Caco-2 (cell line): ENCODE data around the gene SOX5. TPM values are rescaled to one million over a fixed set of nuclear protein-coding genes. Genes with fewer than 3 reads are reported as not detected.

Source experiments
- BruUV-seq: library from RNA; stranded (reverse); fragments of 400-500 nt; replicated peaks from 2 replicates; lab custom pipeline; 2021; lab: Mats Ljungman, UMichigan
- CTCF ChIA-PET: fragments of 300-600 bp; sonication (Branson Sonifier 250); formaldehyde crosslinking; loops from one replicate; lab custom pipeline; 2022; ENCODE audit warnings: antibody characterized with exemption; lab: Charles Lee
- POLR2A ChIA-PET: fragments of 300-600 bp; sonication (Branson Sonifier 250); formaldehyde crosslinking; loops from one replicate; lab custom pipeline; 2022; ENCODE audit warnings: antibody characterized with exemption; lab: Charles Lee
- DNase-seq, 2 experiments: peaks; one replicate each; pipeline versions ENCODE4 v3.0.0 to v3.0.0-alpha.2; 2020 to 2022
- H3K27me3 ChIP-seq: replicated peaks from 2 replicates; pipeline ENCODE4 v1.6.0; 2011; ENCODE audit warnings: low read length; ENCODE audit not compliant: control insufficient read depth, insufficient read depth
- H3K36me3 ChIP-seq: 2 replicates; pipeline ENCODE4 v1.5.1; 2011; ENCODE audit warnings: low read length; ENCODE audit not compliant: control insufficient read depth, insufficient read depth
- H3K4me1 ChIP-seq: fragments of 250-450 bp; sonication (Bioruptor Pico); 2 replicates; pipeline ENCODE4 v1.5.1; 2020; ENCODE audit warnings: mild to moderate bottlenecking
- H3K4me3 ChIP-seq: 2 replicates; pipeline ENCODE4 v1.5.1; 2011; ENCODE audit warnings: low read depth, mild to moderate bottlenecking, control low read depth, low read length
- H3K9me3 ChIP-seq: fragments of 250-450 bp; sonication (Bioruptor Pico); 2 replicates; pipeline ENCODE4 v1.5.1; 2020; ENCODE audit warnings: mild to moderate bottlenecking, moderate library complexity
- H3K27ac Mint-ChIP-seq: one replicate; pipeline ENCODE4 v1.8.0; 2022; ENCODE audit warnings: mixed read lengths; ENCODE audit not compliant: unreplicated experiment
- H3K27me3 Mint-ChIP-seq: one replicate; pipeline ENCODE4 v1.8.0; 2022; ENCODE audit warnings: mixed read lengths; ENCODE audit not compliant: insufficient read depth, unreplicated experiment
- H3K36me3 Mint-ChIP-seq: one replicate; pipeline ENCODE4 v1.8.0; 2022; ENCODE audit warnings: mild to moderate bottlenecking, mixed read lengths; ENCODE audit not compliant: insufficient read depth, unreplicated experiment
- H3K4me1 Mint-ChIP-seq: one replicate; pipeline ENCODE4 v1.8.0; 2022; ENCODE audit warnings: low read depth, mixed read lengths; ENCODE audit not compliant: unreplicated experiment
- H3K4me3 Mint-ChIP-seq: one replicate; pipeline ENCODE4 v1.8.0; 2022; ENCODE audit warnings: mild to moderate bottlenecking, moderate library complexity, mixed read lengths; ENCODE audit not compliant: unreplicated experiment
- H3K9me3 Mint-ChIP-seq: one replicate; pipeline ENCODE4 v1.8.0; 2022; ENCODE audit warnings: mixed read lengths; ENCODE audit not compliant: unreplicated experiment
- CTCF ChIP-seq, 2 experiments: fragments of 200-600 bp in 1 of 2; IDR thresholded peaks; 1 replicate in 1 of 2; 2 replicates in 1 of 2; pipeline versions ENCODE4 v1.5.1 to v1.8.0; 2011 to 2022; ENCODE audit warnings: antibody characterized with exemption in 1 of 2, control low read depth in 1 of 2, inconsistent platforms in 1 of 2, low read depth in 1 of 2, low read length in 1 of 2, mild to moderate bottlenecking in 1 of 2, moderate library complexity in 1 of 2; ENCODE audit not compliant: insufficient read depth in 1 of 2, severe bottlenecking in 1 of 2, unreplicated experiment in 1 of 2
- intact Hi-C: fragments of 100-400 bp; cut with micrococcal nuclease; formaldehyde crosslinking; loops from one replicate; pipeline ENCODE4 v1.10.0; 2022; ENCODE audit not compliant: unreplicated experiment
- total RNA-seq: library from RNA; stranded (reverse); gene quantifications from 2 replicates; pipeline ENCODE4 v1.2.3, GENCODE V29; 2022

SOX5 gene
- total RNA-seq, 1 experiment from 2014 or later = 15.4 TPM

- Histone ChIP-seq H3K36me3 (no peaks in the 10 kb centered on the region), H3K4me3 (no peak overlapping the region), H3K27me3 (no peaks in the 10 kb centered on the region), H3K4me1 (no peaks in the 10 kb centered on the region), H3K9me3 (no peaks in the 10 kb centered on the region)
- ChIA-PET POLR2A (no interaction called here), CTCF (no interaction called here)
- DNase-seq = no peak
- Mint-ChIP-seq H3K4me1 (no peaks in the 10 kb centered on the region), H3K9me3 (no peaks in the 10 kb centered on the region), H3K36me3 (no peaks in the 10 kb centered on the region), H3K4me3 (no peak overlapping the region), H3K27me3 (no peaks in the 10 kb centered on the region), H3K27ac (no peak overlapping the region)
- intact Hi-C loops = no loop called here
- no TSS peak for BruUV-seq
- no peak for TF ChIP-seq CTCF (IDR thresholded peaks at IDR 0.05; ENCODE audit: insufficient read depth in 1 of 2, low read depth in 1 of 2, low read length in 1 of 2, severe bottlenecking in 1 of 2, unreplicated experiment in 1 of 2)
Measured at GRCh38 chr12:23543767-23544166, 405.7 kb downstream of the SOX5 start.

- DNase-seq = no peak
- H3K4me1 ChIP-seq = no peaks in the 10 kb centered on the region
- H3K9me3 ChIP-seq = no peaks in the 10 kb centered on the region
- POLR2A ChIA-PET = no interaction called here
- H3K4me3 ChIP-seq = no peak overlapping the region
- Mint-ChIP-seq H3K9me3 (no peaks in the 10 kb centered on the region), H3K4me3 (no peak overlapping the region), H3K27me3 (no peaks in the 10 kb centered on the region), H3K36me3 (no peaks in the 10 kb centered on the region), H3K4me1 (no peaks in the 10 kb centered on the region), H3K27ac (no peak overlapping the region)
- BruUV-seq = no TSS peak
- CTCF ChIA-PET = no interaction called here
- no peaks in the 10 kb centered on the region for H3K27me3 ChIP-seq
- TF ChIP-seq CTCF (IDR thresholded peaks at IDR 0.05; ENCODE audit: insufficient read depth in 1 of 2, low read depth in 1 of 2, low read length in 1 of 2, severe bottlenecking in 1 of 2, unreplicated experiment in 1 of 2) = no peak
- no peaks in the 10 kb centered on the region for H3K36me3 ChIP-seq
- intact Hi-C loops = no loop called here
Measured at GRCh38 chr12:23542187-23542586, 407.3 kb downstream of the SOX5 start.

- H3K27me3 ChIP-seq = no peaks in the 10 kb centered on the region
- Mint-ChIP-seq H3K36me3 (no peaks in the 10 kb centered on the region), H3K9me3 (no peaks in the 10 kb centered on the region), H3K27me3 (no peaks in the 10 kb centered on the region), H3K4me1 (no peaks in the 10 kb centered on the region), H3K4me3 (no peak overlapping the region), H3K27ac (no peak overlapping the region)
- CTCF ChIA-PET = no interaction called here
- intact Hi-C loops = no loop called here
- POLR2A ChIA-PET = no interaction called here
- no peaks in the 10 kb centered on the region for H3K36me3 ChIP-seq
- no peak for TF ChIP-seq CTCF (IDR thresholded peaks at IDR 0.05; ENCODE audit: insufficient read depth in 1 of 2, low read depth in 1 of 2, low read length in 1 of 2, severe bottlenecking in 1 of 2, unreplicated experiment in 1 of 2)
- BruUV-seq = no TSS peak
- no peak for DNase-seq
- H3K4me3 ChIP-seq = no peak overlapping the region
- H3K4me1 ChIP-seq = no peaks in the 10 kb centered on the region
- no peaks in the 10 kb centered on the region for H3K9me3 ChIP-seq
Measured at GRCh38 chr12:23540572-23540971, 408.9 kb downstream of the SOX5 start.
